ENCODE data around the gene TMEM179.
"Not testable (repeated sequence)": the region's sequence is repeated elsewhere in the genome, so short reads cannot be mapped to it uniquely, and the experiment has no call there.

TMEM179 gene

DNA sequence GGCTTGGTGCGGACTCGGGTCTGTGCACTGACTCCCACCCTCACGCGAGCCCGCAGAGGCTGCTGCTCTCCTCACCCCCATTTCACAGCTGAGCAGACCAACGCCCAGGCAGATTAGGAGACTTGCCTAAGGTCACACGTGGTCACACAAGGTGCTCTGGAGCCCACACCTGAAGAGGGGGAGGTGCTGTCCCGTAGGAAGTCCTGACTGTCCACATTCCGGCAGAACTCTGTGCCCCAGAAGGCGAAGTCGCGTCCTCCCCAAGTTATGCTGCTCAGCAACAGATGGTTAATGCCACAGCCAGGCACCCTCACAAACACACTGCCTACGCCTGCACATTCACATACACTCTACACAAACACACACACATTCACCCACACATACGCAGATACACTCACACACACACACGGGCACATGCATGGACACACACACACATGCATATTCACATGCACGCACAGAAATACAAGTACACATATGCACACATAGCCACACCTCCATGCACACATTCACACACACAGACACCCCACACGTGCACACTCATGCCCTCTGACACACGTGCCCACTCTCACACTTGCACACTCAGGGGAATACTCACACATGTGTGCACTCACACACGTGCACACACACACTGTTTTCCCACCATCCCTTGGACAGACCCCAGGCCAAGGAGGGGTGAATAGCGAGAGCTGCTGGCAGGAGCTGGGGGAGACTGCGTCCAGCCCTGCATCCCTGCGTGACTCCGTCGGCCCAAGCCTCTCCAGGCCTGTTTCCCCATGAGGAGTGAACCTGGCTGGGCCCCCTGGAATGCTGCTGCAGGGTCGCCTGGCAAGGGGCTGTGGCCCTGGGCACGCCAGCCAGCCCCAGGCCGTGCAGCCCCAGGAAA, 20.9 kb downstream of the TMEM179 start:
- no peak overlapping the region for H3K4me3 ChIP-seq (ENCODE audit: low read depth, low read length)
- TF ChIP-seq, protein P1, sequence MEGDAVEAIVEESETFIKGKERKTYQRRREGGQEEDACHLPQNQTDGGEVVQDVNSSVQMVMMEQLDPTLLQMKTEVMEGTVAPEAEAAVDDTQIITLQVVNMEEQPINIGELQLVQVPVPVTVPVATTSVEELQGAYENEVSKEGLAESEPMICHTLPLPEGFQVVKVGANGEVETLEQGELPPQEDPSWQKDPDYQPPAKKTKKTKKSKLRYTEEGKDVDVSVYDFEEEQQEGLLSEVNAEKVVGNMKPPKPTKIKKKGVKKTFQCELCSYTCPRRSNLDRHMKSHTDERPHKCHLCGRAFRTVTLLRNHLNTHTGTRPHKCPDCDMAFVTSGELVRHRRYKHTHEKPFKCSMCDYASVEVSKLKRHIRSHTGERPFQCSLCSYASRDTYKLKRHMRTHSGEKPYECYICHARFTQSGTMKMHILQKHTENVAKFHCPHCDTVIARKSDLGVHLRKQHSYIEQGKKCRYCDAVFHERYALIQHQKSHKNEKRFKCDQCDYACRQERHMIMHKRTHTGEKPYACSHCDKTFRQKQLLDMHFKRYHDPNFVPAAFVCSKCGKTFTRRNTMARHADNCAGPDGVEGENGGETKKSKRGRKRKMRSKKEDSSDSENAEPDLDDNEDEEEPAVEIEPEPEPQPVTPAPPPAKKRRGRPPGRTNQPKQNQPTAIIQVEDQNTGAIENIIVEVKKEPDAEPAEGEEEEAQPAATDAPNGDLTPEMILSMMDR (IDR thresholded peaks at IDR 0.05; ENCODE audit: low read depth, low read length): no peak

DNA sequence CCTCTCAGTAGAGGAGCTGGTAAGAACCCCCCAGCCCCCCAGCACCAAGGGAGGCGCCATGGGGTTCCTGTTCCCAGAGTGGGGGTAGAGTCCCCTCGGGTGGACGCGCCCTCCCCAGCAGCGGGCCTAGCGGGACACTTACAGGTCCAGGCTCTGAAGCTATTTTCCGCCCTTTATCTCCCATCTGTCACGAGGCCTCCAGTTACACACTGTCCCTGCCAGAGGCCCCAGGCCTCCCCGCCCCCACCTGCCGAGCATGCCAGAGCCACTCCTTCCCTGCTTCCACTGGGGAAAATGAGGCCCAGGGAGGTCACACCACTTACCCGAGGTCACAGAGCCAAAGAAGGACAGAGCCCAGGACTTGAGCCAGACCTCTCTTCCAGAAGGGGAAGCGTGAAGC, 21.9 kb downstream of the TMEM179 start:
- TF ChIP-seq, protein P1 (IDR thresholded peaks at IDR 0.05; ENCODE audit: low read depth, low read length): no peak
- H3K4me3 ChIP-seq (ENCODE audit: low read depth, low read length): no peak overlapping the region

DNA sequence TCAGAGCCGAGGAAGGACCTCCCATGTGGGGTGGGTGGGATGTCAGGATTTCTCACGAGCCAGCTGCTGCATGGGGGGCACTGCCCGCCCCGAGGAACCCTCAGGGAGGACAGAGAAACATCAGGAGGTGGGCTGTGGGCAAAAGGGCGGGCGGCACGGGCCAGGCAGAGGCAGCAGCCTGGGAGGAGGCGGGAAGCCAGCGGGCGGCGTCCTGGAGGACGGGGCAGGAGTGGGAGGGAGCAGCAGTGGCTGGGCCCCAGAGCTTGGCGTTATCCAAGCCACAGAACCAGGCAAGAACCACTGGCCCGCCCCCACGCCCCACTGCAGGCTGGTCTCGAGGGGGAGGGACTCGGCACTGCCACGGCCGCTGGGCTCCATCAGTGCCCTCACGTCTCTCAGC, 22.6 kb downstream of the TMEM179 start:
- TF ChIP-seq, protein P1 (IDR thresholded peaks at IDR 0.05; ENCODE audit: low read depth, low read length): no peak
- H3K4me3 ChIP-seq (ENCODE audit: low read depth, low read length): no peak overlapping the region

DNA sequence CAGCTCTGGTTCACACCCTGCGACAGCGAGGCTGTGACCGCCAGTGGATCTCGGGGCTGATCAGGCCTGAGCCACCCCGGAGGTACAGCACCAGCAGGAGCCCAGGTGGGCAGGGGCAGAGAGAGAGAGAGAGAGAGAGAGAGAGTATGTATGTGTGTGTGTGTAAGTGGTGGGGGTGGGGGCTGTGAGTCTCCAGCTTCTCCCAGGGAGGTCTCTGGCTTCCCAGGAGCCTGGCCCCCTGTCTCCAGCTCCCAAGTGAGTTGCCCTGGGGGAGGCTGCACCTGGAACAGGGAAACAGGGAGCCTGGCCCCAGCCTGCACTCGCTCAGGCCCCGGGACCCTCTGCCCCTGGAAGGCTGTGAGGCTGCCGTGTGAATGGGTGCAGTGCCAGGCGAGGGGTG, 23.1 kb downstream of the TMEM179 start:
- TF ChIP-seq, protein P1 (IDR thresholded peaks at IDR 0.05; ENCODE audit: low read depth, low read length): no peak
- H3K4me3 ChIP-seq (ENCODE audit: low read depth, low read length): no peak overlapping the region

DNA sequence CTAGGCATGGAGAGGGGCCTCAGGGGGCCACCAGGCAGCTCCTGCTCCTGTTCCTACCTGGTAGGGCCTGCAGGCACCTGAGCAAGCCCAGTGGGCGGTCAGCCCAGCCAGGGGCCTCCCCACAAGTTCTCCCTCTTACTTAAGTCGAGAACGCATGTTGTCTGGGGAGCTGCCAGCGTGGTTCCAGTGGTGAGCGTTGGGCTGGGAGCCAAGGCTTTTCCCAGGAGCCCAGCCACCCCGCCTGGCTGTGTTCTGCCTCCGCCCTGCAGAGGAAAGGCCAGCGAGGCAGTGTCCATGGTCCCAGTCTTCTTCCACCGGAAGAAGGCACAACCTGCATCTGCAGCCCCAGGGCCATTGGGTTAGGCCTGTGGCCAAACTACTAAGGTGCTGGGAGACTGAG, 23.6 kb downstream of the TMEM179 start:
- TF ChIP-seq, protein P1 (IDR thresholded peaks at IDR 0.05; ENCODE audit: low read depth, low read length): no peak
- H3K4me3 ChIP-seq (ENCODE audit: low read depth, low read length): no peak overlapping the region

DNA sequence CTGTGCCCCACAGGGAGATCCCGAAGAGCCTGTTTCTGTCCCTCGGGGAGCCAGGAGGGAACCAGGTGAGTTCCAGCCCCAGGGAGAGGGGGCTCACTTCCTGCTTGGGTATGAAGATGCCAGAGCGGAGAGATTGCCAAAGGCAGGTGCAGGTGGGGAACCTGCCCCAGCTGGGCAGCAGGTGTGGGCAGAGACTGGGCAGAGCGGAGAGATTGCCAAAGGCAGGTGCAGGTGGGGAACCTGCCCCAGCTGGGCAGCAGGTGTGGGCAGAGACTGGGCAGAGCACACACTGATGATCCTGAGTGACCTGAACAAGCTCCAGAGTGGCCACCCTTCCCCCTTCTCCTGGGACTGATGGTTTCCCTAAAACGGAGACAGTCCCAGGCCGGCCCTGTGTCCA, 24.6 kb downstream of the TMEM179 start:
- not testable (repeated sequence) for H3K4me3 ChIP-seq (ENCODE audit: low read depth, low read length)

DNA sequence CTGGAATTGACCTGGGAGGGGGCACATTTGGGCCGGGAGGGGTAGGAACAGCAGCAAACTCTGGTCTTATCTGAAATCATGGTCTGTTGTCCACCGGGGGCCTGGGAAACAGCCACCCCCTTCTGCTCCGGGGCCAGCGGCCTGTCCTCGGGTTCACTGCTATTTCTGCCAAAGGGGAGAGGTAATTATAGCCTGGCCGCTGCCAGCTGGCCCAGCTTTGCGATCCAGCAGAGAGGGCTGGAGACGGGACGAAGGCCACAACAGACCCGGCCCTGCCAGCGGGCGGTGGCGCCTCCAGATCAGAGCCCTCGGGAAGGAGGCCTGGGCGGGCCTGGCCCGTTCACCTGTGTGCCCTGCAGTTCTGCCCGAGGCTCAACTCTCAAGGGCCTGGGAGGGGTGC, 25.1 kb downstream of the TMEM179 start, which contains the start of gene C14orf180:
Gene C14orf180 (plus strand): TSS at position 258 of the 400 bp plus-strand sequence. CDS start 6,667 bp downstream, outside the sequence.
- H3K4me3 ChIP-seq (ENCODE audit: low read depth, low read length): no peak within 1 kb of the TSS
- TF ChIP-seq, protein P1 (IDR thresholded peaks at IDR 0.05; ENCODE audit: low read depth, low read length): no peak
